ENCODE results near the gene C11orf16. TPM values are rescaled to one million over a fixed set of nuclear protein-coding genes. Genes with fewer than 3 reads are reported as not detected.

The C11orf16 gene
- total and polyA plus RNA-seq, 2 donors (not counting 3 experiments of a cell fraction or from before 2014, with no cell fraction given) = not detected

- H3K4me1 ChIP-seq (ENCODE audit: control insufficient read depth, extremely low read depth, insufficient read depth, low read length) = peaks cover 12% of the 10 kb centered on the region
- no TSS peak for BruUV-seq (replicated peaks)
- H3K4me3 ChIP-seq (replicated peaks in 1 of 3; ENCODE audit: insufficient read depth in 1 of 3, low read depth in 1 of 3, low read length in 3 of 3) = no peak overlapping the region
- no peak overlapping the region for H2AFZ ChIP-seq (ENCODE audit: low read depth, low read length)
- intact Hi-C loops (cut with micrococcal nuclease) = loop anchor here (10.0 kb wide), 1 partner anchor 348 kb away; the partner anchor contains the start of gene DENND5A
- H3K27ac ChIP-seq (ENCODE audit: insufficient read depth, low read depth, low read length) = no peak overlapping the region
- H3K36me3 ChIP-seq (ENCODE audit: control insufficient read depth in 2 of 2, extremely low read depth in 1 of 2, insufficient read depth in 2 of 2, low read length in 2 of 2) = peaks cover 7 to 20% of the 10 kb centered on the region in 2 experiments
- ChIA-PET POLR2A (no interaction called here), CTCF (interaction anchor here (1.0 to 2.3 kb wide), 5 partner anchors 9 to 220 kb away, joined by 3 to 18 read pairs (median 4); no protein-coding TSS in a partner anchor)
- H3K4me2 ChIP-seq (ENCODE audit: insufficient read depth, low read length) = no peak overlapping the region
- TF ChIP-seq POLR2AphosphoS5 (IDR thresholded peaks at IDR 0.05; ENCODE audit: insufficient read depth, low read depth, low read length) (no peak), EZH2 (IDR thresholded peaks at IDR 0.05; ENCODE audit: borderline replicate concordance, low read depth, low read length, severe bottlenecking) (no peak), FOS (IDR thresholded peaks at IDR 0.05; ENCODE audit: borderline replicate concordance, insufficient read depth, low read length) (no peak), MYC (IDR thresholded peaks at IDR 0.05; ENCODE audit: low read depth, low read length) (no peak), CTCF (IDR thresholded peaks at IDR 0.05; ENCODE audit: extremely low read depth in 1 of 2, insufficient read depth in 1 of 2, low read depth in 1 of 2, low read length in 2 of 2) (no peak), JUN (IDR thresholded peaks at IDR 0.05; ENCODE audit: borderline replicate concordance, insufficient read depth, insufficient read length, low read depth) (no peak), GATA2 (IDR thresholded peaks at IDR 0.05; ENCODE audit: insufficient read depth, insufficient read length, low read depth, low read length) (no peak), POLR2A (IDR thresholded peaks at IDR 0.05; ENCODE audit: low read depth, low read length) (no peak)
- TF ChIP-seq, protein P1, sequence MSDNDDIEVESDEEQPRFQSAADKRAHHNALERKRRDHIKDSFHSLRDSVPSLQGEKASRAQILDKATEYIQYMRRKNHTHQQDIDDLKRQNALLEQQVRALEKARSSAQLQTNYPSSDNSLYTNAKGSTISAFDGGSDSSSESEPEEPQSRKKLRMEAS (IDR thresholded peaks at IDR 0.05; ENCODE audit: insufficient read depth, insufficient read length) = no peak
- dilution Hi-C loops (cut with MboI; ENCODE audit: extremely low pct_ligation_motif_present, low sequenced_read_pairs) = no loop called here
- no peaks in the 10 kb centered on the region for H3K9me1 ChIP-seq (replicated peaks; ENCODE audit: control insufficient read depth, extremely low read depth, insufficient read depth, low read length)
- no peaks in the 10 kb centered on the region for H4K20me1 ChIP-seq (replicated peaks; ENCODE audit: control insufficient read depth, extremely low read depth, insufficient read depth, low read length)
- no peak overlapping the region for H3K9ac ChIP-seq (replicated peaks; ENCODE audit: extremely low read depth, insufficient read depth, low read length)
- FAIRE-seq = no peak
- H3K9me3 ChIP-seq (replicated peaks; ENCODE audit: control insufficient read depth, insufficient read depth, low read length) = no peaks in the 10 kb centered on the region
- peak; percentile 58 for DNase-seq (ENCODE audit: low read depth, low spot score)
- peaks cover 3% of the 10 kb centered on the region for H3K79me2 ChIP-seq (ENCODE audit: control insufficient read depth, insufficient read depth, low read length)
- H3K27me3 ChIP-seq (ENCODE audit: control insufficient read depth in 2 of 2, insufficient read depth in 2 of 2, low read length in 2 of 2) = no peaks in the 10 kb centered on the region
Observed at GRCh38 chr11:8917157-8917825, 15.5 kb downstream of the C11orf16 start.
